Measurements from ENCODE around the gene PPFIA1. TPM values are rescaled to one million over a fixed set of nuclear protein-coding genes. Genes with fewer than 3 reads are reported as not detected.

The PPFIA1 gene
- total and polyA plus RNA-seq, 11 donors = 15.8 to 53.1 (median 39.1) TPM

- Histone ChIP-seq H3K27ac (peak overlapping the region; percentile 64 to 93 (median 87)), H3K4me3 (peak overlapping the region; percentile 63 to 98 (median 86)), H3K4me1 (peaks cover 3 to 58% (median 30%) of the 10 kb centered on the region in 12 donors), H3K9me3 (no peaks in the 10 kb centered on the region), H3K27me3 (peaks cover 0 to 44% (median 0%) of the 10 kb centered on the region in 9 donors), H3K36me3 (peaks cover 0 to 2% (median 0%) of the 10 kb centered on the region in 9 donors)
- DNase-seq (peak in 1 of 5 donors; percentile 24), ATAC-seq (peak in 3 of 4 donors; percentile 13 to 29 (median 16))
- WGBS, 4 donors = 2 to 4% (median 3%) methylated on average over 31 to 42 of the region's 42 CpGs
- intact Hi-C loops (cut with DNase I) = loop anchor here in 4 of 10 donors (2.0 to 10.0 kb wide), 3 partner anchors 124 to 128 kb away; partner anchors contain the start of gene PPFIA1 (in 4 of the 4)
- no peak for TF ChIP-seq POLR2A (IDR thresholded peaks at IDR 0.05)
- no peak for TF ChIP-seq CTCF (IDR thresholded peaks at IDR 0.05)
Observed at GRCh38 chr11:70398834-70399680, 128.6 kb downstream of the PPFIA1 start.

GRCh38 chr11:70399681-70400112 lies 129.2 kb downstream of the PPFIA1 start:
- H3K27ac ChIP-seq = peak overlapping the region; percentile 64 to 93 (median 87)
- DNase-seq (peak; percentile 80 to 92 (median 87)), ATAC-seq (peak; percentile 79 to 92 (median 86))
- H3K36me3 ChIP-seq = no peaks in the 10 kb centered on the region
- TF ChIP-seq POLR2A (IDR thresholded peaks at IDR 0.05) = peak in 1 of 2 donors; percentile 27
- no peak for TF ChIP-seq CTCF (IDR thresholded peaks at IDR 0.05)
- intact Hi-C loops (cut with DNase I) = loop anchor here in 4 of 10 donors (2.0 to 10.0 kb wide), 3 partner anchors 125 to 129 kb away; partner anchors contain the start of gene PPFIA1 (in 4 of the 4)
- H3K4me3 ChIP-seq = peak overlapping the region; percentile 63 to 98 (median 86)
- WGBS, 4 donors = 8 to 17% (median 13%) methylated on average over 13 to 16 of the region's 16 CpGs
- H3K4me1 ChIP-seq = peaks cover 3 to 60% (median 30%) of the 10 kb centered on the region in 12 donors
- H3K9me3 ChIP-seq = no peaks in the 10 kb centered on the region
- peaks cover 0 to 44% (median 0%) of the 10 kb centered on the region in 9 donors for H3K27me3 ChIP-seq

- Histone ChIP-seq H3K36me3 (peaks cover 0 to 9% (median 4%) of the 10 kb centered on the region in 9 donors), H3K4me1 (peaks cover 3 to 66% (median 35%) of the 10 kb centered on the region in 12 donors), H3K27ac (peak overlapping the region in 10 of 12 donors; percentile 77 to 93 (median 88)), H3K9me3 (no peaks in the 10 kb centered on the region), H3K4me3 (peak overlapping the region in 3 of 12 donors; percentile 78 to 97 (median 91)), H3K27me3 (peaks cover 0 to 37% (median 0%) of the 10 kb centered on the region in 9 donors)
- no peak for TF ChIP-seq CTCF (IDR thresholded peaks at IDR 0.05)
- no peak for TF ChIP-seq POLR2A (IDR thresholded peaks at IDR 0.05)
- DNase-seq (no peak), ATAC-seq (no peak)
- WGBS, 4 donors = 83 to 91% (median 90%) methylated on average over 8 of the region's 8 CpGs
- intact Hi-C loops (cut with DNase I) = no loop called here
Observed at GRCh38 chr11:70400643-70401042, 130.2 kb downstream of the PPFIA1 start.

- Histone ChIP-seq H3K4me1 (peaks cover 3 to 80% (median 37%) of the 10 kb centered on the region in 12 donors), H3K9me3 (no peaks in the 10 kb centered on the region), H3K4me3 (no peak overlapping the region), H3K36me3 (peaks cover 0 to 23% (median 16%) of the 10 kb centered on the region in 9 donors), H3K27me3 (peaks cover 0 to 30% (median 0%) of the 10 kb centered on the region in 9 donors), H3K27ac (peak overlapping the region in 7 of 12 donors; percentile 0 to 77 (median 46))
- WGBS, 4 donors = 75 to 80% (median 79%) methylated on average over 10 of the region's 10 CpGs
- ATAC-seq = no peak
- intact Hi-C loops (cut with DNase I) = no loop called here
- TF ChIP-seq POLR2A (IDR thresholded peaks at IDR 0.05) (no peak), CTCF (IDR thresholded peaks at IDR 0.05) (no peak)
- no peak for DNase-seq
Observed at GRCh38 chr11:70402016-70402415, 131.5 kb downstream of the PPFIA1 start.
